HepG2 (cell line): ENCODE results near the gene NOP56. TPM values are rescaled to one million over a fixed set of nuclear protein-coding genes. Genes with fewer than 3 reads are reported as not detected.
A peak's percentile ranks its signal among the peaks of the same experiment; 100 is the strongest.

ENCODE experiments used
- BCL6 ChIP-seq: IDR thresholded peaks from 2 replicates; pipeline ENCODE4 v1.6.1; 2016; ENCODE audit warnings: missing genetic modification reagents, missing compliant biosample characterization
- TBX2 ChIP-seq: sonication (generic); formaldehyde crosslinking; IDR thresholded peaks from 2 replicates; pipeline ENCODE4 v1.5.0; 2020; ENCODE audit warnings: missing genetic modification reagents, mild to moderate bottlenecking, borderline replicate concordance
- ZFYVE20 ChIP-seq: sonication (generic); formaldehyde crosslinking; IDR thresholded peaks from 2 replicates; pipeline ENCODE4 v1.8.0; 2023; ENCODE audit warnings: low read depth, mild to moderate bottlenecking, moderate library complexity, missing genetic modification reagents, borderline replicate concordance
- ZSCAN25 ChIP-seq: sonication (generic); formaldehyde crosslinking; IDR thresholded peaks from 2 replicates; pipeline ENCODE4 v1.8.0; 2022; ENCODE audit warnings: mild to moderate bottlenecking, missing genetic modification reagents
- ZSCAN30 ChIP-seq: sonication (generic); formaldehyde crosslinking; IDR thresholded peaks from 2 replicates; pipeline ENCODE4 v1.5.0; 2020; ENCODE audit warnings: mild to moderate bottlenecking, missing genetic modification reagents
- polyA plus RNA-seq, 8 experiments: library from polyadenylated mRNA; depleted of rRNA in 3 of 8; stranded (reverse) in 7 of 8; unstranded in 1 of 8; fragments of >200 nt; fragmentation: Illumina TruSeq in 4 of 8; extraction: Trizol in 4 of 8; gene quantifications; 2 replicates each; pipeline versions ENCODE4 v1.2.1 to v1.2.3, GENCODE V29; 2011 to 2016; ENCODE audit warnings: low read depth in 4 of 8, missing spikeins in 1 of 8, mixed read lengths in 1 of 8; ENCODE audit not compliant: insufficient read depth in 1 of 8
- total RNA-seq, 5 experiments: library from RNA; depleted of rRNA; stranded (reverse); fragments of >200 nt; fragmentation: Illumina TruSeq; extraction: Trizol; gene quantifications; 2 replicates each; pipeline ENCODE4 v1.2.3, GENCODE V29; 2016; ENCODE audit warnings: low read depth in 1 of 5
- TF ChIP-seq, protein P1 (sequence below), 2 experiments: sonication (generic) in 1 of 2; formaldehyde crosslinking in 1 of 2; IDR thresholded peaks; 2 replicates each; pipeline versions ENCODE4 v1.4.0 to v1.6.1; 2018 to 2020; ENCODE audit warnings: missing genetic modification reagents in 2 of 2, borderline replicate concordance in 1 of 2, low read depth in 1 of 2, mild to moderate bottlenecking in 1 of 2, missing biosample characterization in 1 of 2
- TF ChIP-seq, protein P2 (sequence below): sonication (generic); formaldehyde crosslinking; IDR thresholded peaks from 2 replicates; pipeline ENCODE4 v1.4.0; 2020; ENCODE audit warnings: missing genetic modification reagents

The NOP56 gene
- total and polyA plus RNA-seq, 2 of the 13 experiments (the other 11 are each of a cell fraction or from before 2014, with no cell fraction given): 369 to 1,116 TPM

DNA sequence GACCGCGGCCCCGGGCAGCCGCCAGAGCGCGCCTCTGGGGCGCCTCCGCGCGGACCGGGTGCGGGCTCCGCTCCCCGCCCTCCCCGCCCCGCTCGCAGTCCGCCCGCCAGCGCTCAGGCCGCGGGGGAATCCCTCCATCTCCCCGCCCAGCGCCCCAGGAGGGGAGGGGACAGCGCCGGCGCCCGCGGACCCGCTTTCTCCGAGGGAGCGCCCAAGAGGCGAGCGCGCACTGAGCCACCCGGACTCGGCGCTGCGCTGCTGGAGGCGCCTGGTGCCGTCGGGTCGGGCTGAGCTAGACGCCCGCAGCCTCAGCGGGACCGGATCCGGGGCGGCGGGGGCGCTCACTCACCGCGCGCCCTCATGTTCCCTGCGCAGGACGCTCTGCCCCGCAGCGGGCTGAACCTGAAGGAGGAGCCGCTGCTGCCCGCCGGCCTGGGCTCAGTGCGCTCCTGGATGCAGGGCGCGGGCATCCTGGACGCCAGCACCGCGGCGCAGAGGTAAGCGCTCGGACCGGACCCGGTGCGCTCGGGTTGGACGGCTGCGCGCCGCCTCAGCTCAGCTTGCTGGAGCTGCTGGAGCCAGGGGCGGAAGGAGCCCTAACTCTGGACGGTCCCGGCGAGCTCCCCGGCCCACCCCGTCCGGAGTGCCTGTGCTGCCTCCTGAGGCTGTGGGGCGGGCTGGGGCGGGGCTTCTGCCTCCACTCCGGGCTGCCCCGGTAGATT is 41.0 kb downstream of the NOP56 start (continued):
- TF ChIP-seq, protein P1, sequence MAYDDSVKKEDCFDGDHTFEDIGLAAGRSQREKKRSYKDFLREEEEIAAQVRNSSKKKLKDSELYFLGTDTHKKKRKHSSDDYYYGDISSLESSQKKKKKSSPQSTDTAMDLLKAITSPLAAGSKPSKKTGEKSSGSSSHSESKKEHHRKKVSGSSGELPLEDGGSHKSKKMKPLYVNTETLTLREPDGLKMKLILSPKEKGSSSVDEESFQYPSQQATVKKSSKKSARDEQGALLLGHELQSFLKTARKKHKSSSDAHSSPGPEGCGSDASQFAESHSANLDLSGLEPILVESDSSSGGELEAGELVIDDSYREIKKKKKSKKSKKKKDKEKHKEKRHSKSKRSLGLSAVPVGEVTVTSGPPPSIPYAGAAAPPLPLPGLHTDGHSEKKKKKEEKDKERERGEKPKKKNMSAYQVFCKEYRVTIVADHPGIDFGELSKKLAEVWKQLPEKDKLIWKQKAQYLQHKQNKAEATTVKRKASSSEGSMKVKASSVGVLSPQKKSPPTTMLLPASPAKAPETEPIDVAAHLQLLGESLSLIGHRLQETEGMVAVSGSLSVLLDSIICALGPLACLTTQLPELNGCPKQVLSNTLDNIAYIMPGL (CRISPR knock-in tag; IDR thresholded peaks at IDR 0.05; ENCODE audit: borderline replicate concordance in 1 of 2, low read depth in 1 of 2): peak in 1 of 2 experiments; percentile 47; a peak in 1 of 4 replicates
- TF ChIP-seq, protein P2, sequence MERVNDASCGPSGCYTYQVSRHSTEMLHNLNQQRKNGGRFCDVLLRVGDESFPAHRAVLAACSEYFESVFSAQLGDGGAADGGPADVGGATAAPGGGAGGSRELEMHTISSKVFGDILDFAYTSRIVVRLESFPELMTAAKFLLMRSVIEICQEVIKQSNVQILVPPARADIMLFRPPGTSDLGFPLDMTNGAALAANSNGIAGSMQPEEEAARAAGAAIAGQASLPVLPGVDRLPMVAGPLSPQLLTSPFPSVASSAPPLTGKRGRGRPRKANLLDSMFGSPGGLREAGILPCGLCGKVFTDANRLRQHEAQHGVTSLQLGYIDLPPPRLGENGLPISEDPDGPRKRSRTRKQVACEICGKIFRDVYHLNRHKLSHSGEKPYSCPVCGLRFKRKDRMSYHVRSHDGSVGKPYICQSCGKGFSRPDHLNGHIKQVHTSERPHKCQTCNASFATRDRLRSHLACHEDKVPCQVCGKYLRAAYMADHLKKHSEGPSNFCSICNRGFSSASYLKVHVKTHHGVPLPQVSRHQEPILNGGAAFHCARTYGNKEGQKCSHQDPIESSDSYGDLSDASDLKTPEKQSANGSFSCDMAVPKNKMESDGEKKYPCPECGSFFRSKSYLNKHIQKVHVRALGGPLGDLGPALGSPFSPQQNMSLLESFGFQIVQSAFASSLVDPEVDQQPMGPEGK (CRISPR knock-in tag): no peak; the same call in 1 of the 2 replicates
- TF ChIP-seq TBX2 (CRISPR knock-in tag) (peak; percentile 44; the same call in 1 of the 2 replicates), ZSCAN25 (CRISPR knock-in tag) (0 out of 2 replicates have a peak, but pooled peaks have one; percentile 42), ZSCAN30 (CRISPR knock-in tag) (no peak), ZFYVE20 (no peak), BCL6 (peak; percentile 50; the same call in 1 of the 2 replicates)
- TF ChIP-seq, all 625 proteins: peak for 52
